GM23338 (cell line): ENCODE results near the gene MMS19. TPM values are rescaled to one million over a fixed set of nuclear protein-coding genes. Genes with fewer than 3 reads are reported as not detected.

ENCODE experiments used
- ATAC-seq: fragments of 200-7000 bp; cut with Tn5 transposase; 3 replicates; pipeline ENCODE4 v1.9.1; 2020
- DNase-seq: peaks from one replicate; pipeline ENCODE4 v3.0.0-alpha.2; 2015; ENCODE audit warnings: low spot score
- H2AFZ ChIP-seq: fragments of 200-600 bp; sonication (generic); 2 replicates; pipeline ENCODE4 v1.8.0; 2016; ENCODE audit warnings: antibody characterized with exemption, mild to moderate bottlenecking, moderate library complexity
- H3F3A ChIP-seq: fragments of 200-600 bp; sonication (generic); replicated peaks from 2 replicates; pipeline ENCODE4 v1.8.0; 2017; ENCODE audit warnings: antibody characterized with exemption, mixed run types, low read depth
- H3K27ac ChIP-seq: fragments of 200-600 bp; sonication (generic); 2 replicates; pipeline ENCODE4 v1.6.1; 2016; ENCODE audit warnings: low read depth
- H3K27me3 ChIP-seq: fragments of 200-600 bp; sonication (generic); 2 replicates; pipeline ENCODE4 v1.8.0; 2016; ENCODE audit warnings: mild to moderate bottlenecking, mixed run types, moderate library complexity; ENCODE audit not compliant: insufficient read depth
- H3K36me3 ChIP-seq: fragments of 200-600 bp; sonication (generic); 2 replicates; pipeline ENCODE4 v1.8.0; 2016; ENCODE audit warnings: mild to moderate bottlenecking; ENCODE audit not compliant: insufficient read depth
- H3K4me1 ChIP-seq: fragments of 200-600 bp; sonication (generic); 2 replicates; pipeline ENCODE4 v1.8.0; 2016; ENCODE audit warnings: mild to moderate bottlenecking, moderate library complexity; ENCODE audit not compliant: insufficient read depth
- H3K4me2 ChIP-seq: fragments of 200-600 bp; sonication (generic); 2 replicates; pipeline ENCODE4 v1.7.1; 2017; ENCODE audit warnings: mixed run types
- H3K4me3 ChIP-seq: fragments of 200-600 bp; sonication (generic); 2 replicates; pipeline ENCODE4 v1.6.1; 2016; ENCODE audit warnings: mixed run types
- H3K79me2 ChIP-seq: fragments of 200-600 bp; sonication (generic); replicated peaks from 2 replicates; pipeline ENCODE4 v1.8.0; 2017; ENCODE audit warnings: mild to moderate bottlenecking; ENCODE audit not compliant: insufficient read depth
- H3K9me2 ChIP-seq: fragments of 200-600 bp; sonication (generic); 2 replicates; pipeline ENCODE4 v1.8.0; 2017; ENCODE audit not compliant: insufficient read depth
- H4K20me1 ChIP-seq: fragments of 200-600 bp; sonication (generic); replicated peaks from 2 replicates; pipeline ENCODE4 v1.8.0; 2017; ENCODE audit warnings: mild to moderate bottlenecking; ENCODE audit not compliant: insufficient read depth
- H3K27ac Mint-ChIP-seq: 2 replicates; pipeline ENCODE4 v1.8.0; 2020; ENCODE audit warnings: inconsistent platforms, mild to moderate bottlenecking, moderate library complexity, mixed read lengths
- H3K27me3 Mint-ChIP-seq: 3 replicates; pipeline ENCODE4 v1.8.0; 2022; ENCODE audit warnings: low read depth, mild to moderate bottlenecking, moderate library complexity, mixed read lengths, inconsistent platforms; ENCODE audit not compliant: insufficient read depth, poor library complexity
- H3K36me3 Mint-ChIP-seq: 3 replicates; pipeline ENCODE4 v1.8.0; 2021; ENCODE audit warnings: low read depth, mild to moderate bottlenecking, inconsistent platforms, moderate library complexity, mixed read lengths
- H3K4me1 Mint-ChIP-seq: 3 replicates; pipeline ENCODE4 v1.8.0; 2020; ENCODE audit warnings: mild to moderate bottlenecking, inconsistent platforms, mixed read lengths
- H3K4me3 Mint-ChIP-seq: 3 replicates; pipeline ENCODE4 v1.8.0; 2021; ENCODE audit warnings: moderate library complexity, mild to moderate bottlenecking, inconsistent platforms, mixed read lengths
- H3K9me3 Mint-ChIP-seq: 3 replicates; pipeline ENCODE4 v1.8.0; 2020; ENCODE audit warnings: moderate library complexity, mild to moderate bottlenecking, inconsistent platforms, mixed read lengths
- CREB1 ChIP-seq: fragments of 250-450 bp; sonication (Bioruptor Pico); IDR thresholded peaks from 2 replicates; pipeline ENCODE4 v1.5.0; 2020; ENCODE audit warnings: low read depth, mild to moderate bottlenecking, moderate library complexity
- ETS1 ChIP-seq: IDR thresholded peaks from 2 replicates; pipeline ENCODE4 v1.6.1; 2016; ENCODE audit warnings: antibody characterized with exemption
- EZH2 ChIP-seq: fragments of 200-600 bp; sonication (generic); IDR thresholded peaks from one replicate; pipeline ENCODE4 v1.8.0; 2017; ENCODE audit warnings: antibody characterized with exemption, mild to moderate bottlenecking, low read depth; ENCODE audit not compliant: unreplicated experiment
- EZH2phosphoT487 ChIP-seq: fragments of 200-600 bp; sonication (generic); IDR thresholded peaks from one replicate; pipeline ENCODE4 v1.8.1; 2018; ENCODE audit warnings: antibody characterized with exemption; ENCODE audit not compliant: unreplicated experiment
- NANOG ChIP-seq: IDR thresholded peaks from 2 replicates; pipeline ENCODE4 v1.6.1; 2016; ENCODE audit warnings: antibody characterized with exemption, borderline replicate concordance
- POLR2AphosphoS5 ChIP-seq: IDR thresholded peaks from 2 replicates; pipeline ENCODE4 v1.6.1; 2016; ENCODE audit warnings: antibody characterized with exemption, low read depth
- STAT1 ChIP-seq: IDR thresholded peaks from one replicate; pipeline ENCODE4 v1.6.1; 2016; ENCODE audit warnings: antibody characterized with exemption; ENCODE audit not compliant: unreplicated experiment
- ZNF114 ChIP-seq: fragments of 250-450 bp; sonication (Bioruptor Pico); IDR thresholded peaks from 2 replicates; pipeline ENCODE4 v1.5.0; 2020; ENCODE audit warnings: mild to moderate bottlenecking, moderate library complexity
- ZNF331 ChIP-seq: fragments of 250-450 bp; sonication (Bioruptor Pico); IDR thresholded peaks from 2 replicates; pipeline ENCODE4 v1.5.0; 2020; ENCODE audit warnings: low read depth, mild to moderate bottlenecking, moderate library complexity
- polyA plus RNA-seq: library from polyadenylated mRNA; unstranded; fragments of >200 nt; fragmentation: Nextera tagmentation; extraction: Ambion mirVana; gene quantifications from 2 replicates; pipeline ENCODE4 v1.2.1, GENCODE V29; 2016
- total RNA-seq: library from RNA; depleted of rRNA; stranded (reverse); fragments of >200 nt; shearing (Covaris generic); gene quantifications from 2 replicates; pipeline ENCODE4 v1.2.3, GENCODE V29; 2014
- TF ChIP-seq, protein P1 (sequence below), 2 experiments: fragments of 200-600 bp in 1 of 2; sonication (generic) in 1 of 2; conservative IDR thresholded peaks; 2 replicates each; pipeline versions ENCODE4 v1.5.1 to v1.6.1; 2016 to 2017; ENCODE audit warnings: antibody characterized with exemption in 2 of 2, low read depth in 2 of 2, mild to moderate bottlenecking in 2 of 2, moderate library complexity in 1 of 2
- TF ChIP-seq, protein P2 (sequence below): IDR thresholded peaks from one replicate; pipeline ENCODE4 v1.6.1; 2018; ENCODE audit warnings: antibody characterized with exemption; ENCODE audit not compliant: unreplicated experiment

The MMS19 gene
- total and polyA plus RNA-seq, 2 experiments from 2014 or later: 81.5 to 252 TPM

- DNase-seq (no peak), ATAC-seq (no peak)
- H3K36me3 ChIP-seq: no peaks in the 10 kb centered on the region
- H3K4me2 ChIP-seq: no peak overlapping the region
- peaks cover 13% of the 10 kb centered on the region for H3K27me3 Mint-ChIP-seq
- H3K9me3 Mint-ChIP-seq: no peaks in the 10 kb centered on the region
- H3K4me1 Mint-ChIP-seq: peaks cover 40% of the 10 kb centered on the region
- H3K79me2 ChIP-seq: peaks cover 51% of the 10 kb centered on the region
- no peaks in the 10 kb centered on the region for H3K9me2 ChIP-seq
- no peak overlapping the region for H3K27ac ChIP-seq
- H3K36me3 Mint-ChIP-seq: no peaks in the 10 kb centered on the region
- no peak overlapping the region for H3K4me3 Mint-ChIP-seq
- TF ChIP-seq, protein P1, sequence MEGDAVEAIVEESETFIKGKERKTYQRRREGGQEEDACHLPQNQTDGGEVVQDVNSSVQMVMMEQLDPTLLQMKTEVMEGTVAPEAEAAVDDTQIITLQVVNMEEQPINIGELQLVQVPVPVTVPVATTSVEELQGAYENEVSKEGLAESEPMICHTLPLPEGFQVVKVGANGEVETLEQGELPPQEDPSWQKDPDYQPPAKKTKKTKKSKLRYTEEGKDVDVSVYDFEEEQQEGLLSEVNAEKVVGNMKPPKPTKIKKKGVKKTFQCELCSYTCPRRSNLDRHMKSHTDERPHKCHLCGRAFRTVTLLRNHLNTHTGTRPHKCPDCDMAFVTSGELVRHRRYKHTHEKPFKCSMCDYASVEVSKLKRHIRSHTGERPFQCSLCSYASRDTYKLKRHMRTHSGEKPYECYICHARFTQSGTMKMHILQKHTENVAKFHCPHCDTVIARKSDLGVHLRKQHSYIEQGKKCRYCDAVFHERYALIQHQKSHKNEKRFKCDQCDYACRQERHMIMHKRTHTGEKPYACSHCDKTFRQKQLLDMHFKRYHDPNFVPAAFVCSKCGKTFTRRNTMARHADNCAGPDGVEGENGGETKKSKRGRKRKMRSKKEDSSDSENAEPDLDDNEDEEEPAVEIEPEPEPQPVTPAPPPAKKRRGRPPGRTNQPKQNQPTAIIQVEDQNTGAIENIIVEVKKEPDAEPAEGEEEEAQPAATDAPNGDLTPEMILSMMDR (conservative IDR thresholded peaks at IDR 0.05; ENCODE audit: low read depth in 2 of 2): no peak
- TF ChIP-seq EZH2phosphoT487 (no peak), STAT1 (no peak), CREB1 (CRISPR knock-in tag) (no peak), EZH2 (no peak), ZNF331 (no peak), ZNF114 (CRISPR knock-in tag) (no peak), POLR2AphosphoS5 (no peak), ETS1 (no peak), NANOG (no peak)
- TF ChIP-seq, protein P2, sequence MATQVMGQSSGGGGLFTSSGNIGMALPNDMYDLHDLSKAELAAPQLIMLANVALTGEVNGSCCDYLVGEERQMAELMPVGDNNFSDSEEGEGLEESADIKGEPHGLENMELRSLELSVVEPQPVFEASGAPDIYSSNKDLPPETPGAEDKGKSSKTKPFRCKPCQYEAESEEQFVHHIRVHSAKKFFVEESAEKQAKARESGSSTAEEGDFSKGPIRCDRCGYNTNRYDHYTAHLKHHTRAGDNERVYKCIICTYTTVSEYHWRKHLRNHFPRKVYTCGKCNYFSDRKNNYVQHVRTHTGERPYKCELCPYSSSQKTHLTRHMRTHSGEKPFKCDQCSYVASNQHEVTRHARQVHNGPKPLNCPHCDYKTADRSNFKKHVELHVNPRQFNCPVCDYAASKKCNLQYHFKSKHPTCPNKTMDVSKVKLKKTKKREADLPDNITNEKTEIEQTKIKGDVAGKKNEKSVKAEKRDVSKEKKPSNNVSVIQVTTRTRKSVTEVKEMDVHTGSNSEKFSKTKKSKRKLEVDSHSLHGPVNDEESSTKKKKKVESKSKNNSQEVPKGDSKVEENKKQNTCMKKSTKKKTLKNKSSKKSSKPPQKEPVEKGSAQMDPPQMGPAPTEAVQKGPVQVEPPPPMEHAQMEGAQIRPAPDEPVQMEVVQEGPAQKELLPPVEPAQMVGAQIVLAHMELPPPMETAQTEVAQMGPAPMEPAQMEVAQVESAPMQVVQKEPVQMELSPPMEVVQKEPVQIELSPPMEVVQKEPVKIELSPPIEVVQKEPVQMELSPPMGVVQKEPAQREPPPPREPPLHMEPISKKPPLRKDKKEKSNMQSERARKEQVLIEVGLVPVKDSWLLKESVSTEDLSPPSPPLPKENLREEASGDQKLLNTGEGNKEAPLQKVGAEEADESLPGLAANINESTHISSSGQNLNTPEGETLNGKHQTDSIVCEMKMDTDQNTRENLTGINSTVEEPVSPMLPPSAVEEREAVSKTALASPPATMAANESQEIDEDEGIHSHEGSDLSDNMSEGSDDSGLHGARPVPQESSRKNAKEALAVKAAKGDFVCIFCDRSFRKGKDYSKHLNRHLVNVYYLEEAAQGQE: no peak
- H4K20me1 ChIP-seq: peaks cover 12% of the 10 kb centered on the region; the same call in 1 of the 2 replicates
- H3K4me1 ChIP-seq: peaks cover 29% of the 10 kb centered on the region
- H3K27ac Mint-ChIP-seq: no peak overlapping the region
- no peaks in the 10 kb centered on the region for H3K27me3 ChIP-seq
- H2AFZ ChIP-seq: no peak overlapping the region
- no peaks in the 10 kb centered on the region for H3F3A ChIP-seq
- no peak overlapping the region for H3K4me3 ChIP-seq
Observed at GRCh38 chr10:97519342-97519741, 21.1 kb upstream of the MMS19 start.
